A549 (cell line): ENCODE data around the gene RPL41.

Source experiments
- BHLHE40 ChIP-seq: IDR thresholded peaks from 2 replicates; pipeline ENCODE4 v1.6.1; 2012; ENCODE audit warnings: low read depth, low read length, inconsistent platforms
- ELK1 ChIP-seq: fragments of 150-350 bp; IDR thresholded peaks from 2 replicates; pipeline ENCODE4 v1.6.1; 2014; ENCODE audit warnings: low read depth, mild to moderate bottlenecking, low read length
- EP300 ChIP-seq, 2 experiments: fragments of >200 bp; sonication (Bioruptor Twin); formaldehyde crosslinking; IDR thresholded peaks; 2 replicates in 1 of 2; 3 replicates in 1 of 2; pipeline ENCODE4 v1.6.1; 2016 to 2017
- FOSL2 ChIP-seq, 2 experiments: fragments of 450-650 bp in 1 of 2; fragments of >200 bp in 1 of 2; sonication (Bioruptor Twin) in 1 of 2; formaldehyde crosslinking; IDR thresholded peaks; 2 replicates each; pipeline versions ENCODE4 v1.5.0 to v1.6.1; 2016 to 2020; ENCODE audit warnings: mild to moderate bottlenecking in 1 of 2, moderate library complexity in 1 of 2
- HOXA7 ChIP-seq: fragments of 250-450 bp; sonication (Bioruptor Pico); IDR thresholded peaks from 2 replicates; pipeline ENCODE4 v1.5.0; 2020; ENCODE audit warnings: mild to moderate bottlenecking, moderate library complexity
- KDM5A ChIP-seq: fragments of 200-600 bp; sonication (generic); IDR thresholded peaks from 2 replicates; pipeline ENCODE4 v1.6.1; 2016; ENCODE audit warnings: antibody characterized with exemption, mild to moderate bottlenecking
- POLR2A ChIP-seq: IDR thresholded peaks from 2 replicates; pipeline ENCODE4 v1.6.1; 2012; ENCODE audit warnings: mild to moderate bottlenecking, low read length
- RCOR1 ChIP-seq: fragments of 150-350 bp; IDR thresholded peaks from 2 replicates; pipeline ENCODE4 v1.6.1; 2014; ENCODE audit warnings: antibody characterized with exemption, low read length, low read depth
- RNF2 ChIP-seq: fragments of 200-600 bp; sonication (generic); IDR thresholded peaks from 2 replicates; pipeline ENCODE4 v1.6.1; 2016; ENCODE audit warnings: low read depth, mild to moderate bottlenecking, antibody characterized with exemption, moderate library complexity, borderline replicate concordance
- SREBF2 ChIP-seq: fragments of 450-650 bp; IDR thresholded peaks from 2 replicates; pipeline ENCODE4 v1.6.1; 2014; ENCODE audit warnings: mild to moderate bottlenecking, moderate library complexity
- TF ChIP-seq, protein P1 (sequence below): fragments of >200 bp; sonication (Bioruptor Twin); formaldehyde crosslinking; IDR thresholded peaks from 3 replicates; pipeline ENCODE4 v1.5.1; 2016

DNA sequence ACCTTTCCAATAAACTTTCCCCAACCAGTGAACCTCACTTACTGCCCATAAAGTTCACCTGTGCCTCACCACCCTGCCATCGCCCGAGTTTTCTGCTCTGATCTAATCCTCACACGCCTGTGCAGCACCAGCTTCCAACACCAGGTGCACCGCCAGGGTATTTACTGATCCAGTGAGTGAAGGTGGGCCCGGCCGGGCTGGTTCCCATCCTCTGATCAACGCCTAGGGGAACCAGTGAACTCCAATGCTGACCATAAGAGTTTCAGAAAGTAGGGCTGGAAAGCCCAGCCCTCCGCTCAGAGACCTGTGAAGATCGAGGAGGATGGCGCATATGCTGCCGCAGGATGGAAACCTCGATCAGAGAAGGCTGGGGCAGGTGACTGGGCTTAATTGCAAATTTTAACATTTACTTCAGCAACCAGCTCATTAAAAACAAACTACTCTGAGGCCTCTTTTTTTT, 35.3 kb downstream of the RPL41 start:
- TF ChIP-seq, protein P1, sequence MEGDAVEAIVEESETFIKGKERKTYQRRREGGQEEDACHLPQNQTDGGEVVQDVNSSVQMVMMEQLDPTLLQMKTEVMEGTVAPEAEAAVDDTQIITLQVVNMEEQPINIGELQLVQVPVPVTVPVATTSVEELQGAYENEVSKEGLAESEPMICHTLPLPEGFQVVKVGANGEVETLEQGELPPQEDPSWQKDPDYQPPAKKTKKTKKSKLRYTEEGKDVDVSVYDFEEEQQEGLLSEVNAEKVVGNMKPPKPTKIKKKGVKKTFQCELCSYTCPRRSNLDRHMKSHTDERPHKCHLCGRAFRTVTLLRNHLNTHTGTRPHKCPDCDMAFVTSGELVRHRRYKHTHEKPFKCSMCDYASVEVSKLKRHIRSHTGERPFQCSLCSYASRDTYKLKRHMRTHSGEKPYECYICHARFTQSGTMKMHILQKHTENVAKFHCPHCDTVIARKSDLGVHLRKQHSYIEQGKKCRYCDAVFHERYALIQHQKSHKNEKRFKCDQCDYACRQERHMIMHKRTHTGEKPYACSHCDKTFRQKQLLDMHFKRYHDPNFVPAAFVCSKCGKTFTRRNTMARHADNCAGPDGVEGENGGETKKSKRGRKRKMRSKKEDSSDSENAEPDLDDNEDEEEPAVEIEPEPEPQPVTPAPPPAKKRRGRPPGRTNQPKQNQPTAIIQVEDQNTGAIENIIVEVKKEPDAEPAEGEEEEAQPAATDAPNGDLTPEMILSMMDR, result no peak
- TF ChIP-seq EP300 (IDR thresholded peaks at IDR 0.05), result no peak
- no peak for TF ChIP-seq KDM5A
- TF ChIP-seq BHLHE40, result no peak
- no peak for TF ChIP-seq HOXA7 (CRISPR knock-in tag)
- TF ChIP-seq RNF2, result no peak
- TF ChIP-seq FOSL2 (IDR thresholded peaks at IDR 0.05), result no peak
- no peak for TF ChIP-seq FOSL2 (CRISPR knock-in tag; IDR thresholded peaks at IDR 0.05)
- TF ChIP-seq RCOR1, result no peak
- no peak for TF ChIP-seq SREBF2
- no peak for TF ChIP-seq ELK1
- 0 out of 2 replicates have a peak, but pooled peaks have one; percentile 19 for TF ChIP-seq POLR2A
